Measurements from ENCODE around the gene CITED2. TPM values are rescaled to one million over a fixed set of nuclear protein-coding genes. Genes with fewer than 3 reads are reported as not detected.
A peak's percentile ranks its signal among the peaks of the same experiment; 100 is the strongest.

CITED2 gene
- total RNA-seq, 1 experiment from 2014 or later, result 54.0 TPM

- no peaks in the 10 kb centered on the region for H3F3A ChIP-seq (ENCODE audit: insufficient read depth, low read depth)
- TF ChIP-seq CTCF (conservative IDR thresholded peaks at IDR 0.05), result no peak
- TF ChIP-seq EZH2 (IDR thresholded peaks at IDR 0.05; ENCODE audit: low read depth), result no peak
- H3K9me3 ChIP-seq (ENCODE audit: insufficient read depth, low read depth), result no peaks in the 10 kb centered on the region
- peaks cover 33% of the 10 kb centered on the region for H3K4me1 ChIP-seq (replicated peaks; ENCODE audit: insufficient read depth)
- no peaks in the 10 kb centered on the region for H3K79me2 ChIP-seq (ENCODE audit: low read depth)
- H3K27ac ChIP-seq, result no peak overlapping the region
- POLR2A ChIA-PET (ENCODE audit: unreplicated experiment), result no interaction called here
- CTCF ChIA-PET, result no interaction called here
- intact Hi-C loops (cut with micrococcal nuclease; ENCODE audit: unreplicated experiment), result no loop called here
- no peak overlapping the region for H3K4me2 ChIP-seq
- no TSS peak for BruUV-seq (replicated peaks)
- DNase-seq, result no peak
- no peaks in the 10 kb centered on the region for H3K9me2 ChIP-seq (ENCODE audit: insufficient read depth)
- no peak overlapping the region for H2AFZ ChIP-seq
- no peak overlapping the region for H3K4me3 ChIP-seq
- H4K20me1 ChIP-seq (ENCODE audit: insufficient read depth), result no peaks in the 10 kb centered on the region
- no peaks in the 10 kb centered on the region for H3K27me3 ChIP-seq (ENCODE audit: insufficient read depth, low read depth)
- no peaks in the 10 kb centered on the region for H3K36me3 ChIP-seq (ENCODE audit: low read depth)
These were observed 30.1 kb downstream of the CITED2 start for GRCh38 chr6:139344186-139344963.

- Histone ChIP-seq H3K79me2 (ENCODE audit: low read depth) (no peaks in the 10 kb centered on the region), H2AFZ (peak overlapping the region; percentile 15), H3K9me2 (ENCODE audit: insufficient read depth) (no peaks in the 10 kb centered on the region), H3F3A (ENCODE audit: insufficient read depth, low read depth) (no peaks in the 10 kb centered on the region), H3K36me3 (ENCODE audit: low read depth) (no peaks in the 10 kb centered on the region), H3K9me3 (ENCODE audit: insufficient read depth, low read depth) (no peaks in the 10 kb centered on the region), H3K4me1 (replicated peaks; ENCODE audit: insufficient read depth) (peaks cover 26% of the 10 kb centered on the region), H3K4me2 (peak overlapping the region; percentile 52), H3K27me3 (ENCODE audit: insufficient read depth, low read depth) (no peaks in the 10 kb centered on the region), H3K4me3 (no peak overlapping the region), H4K20me1 (ENCODE audit: insufficient read depth) (no peaks in the 10 kb centered on the region), H3K27ac (no peak overlapping the region)
- TF ChIP-seq CTCF (conservative IDR thresholded peaks at IDR 0.05) (no peak), EZH2 (IDR thresholded peaks at IDR 0.05; ENCODE audit: low read depth) (no peak)
- CTCF ChIA-PET, result no interaction called here
- no TSS peak for BruUV-seq (replicated peaks)
- POLR2A ChIA-PET (ENCODE audit: unreplicated experiment), result no interaction called here
- peak in 1 of 2 experiments; percentile 76 for DNase-seq
- intact Hi-C loops (cut with micrococcal nuclease; ENCODE audit: unreplicated experiment), result no loop called here
These were observed 31.2 kb downstream of the CITED2 start for GRCh38 chr6:139343052-139343750.

- H2AFZ ChIP-seq, result no peak overlapping the region
- BruUV-seq (replicated peaks), result no TSS peak
- DNase-seq, result no peak
- no peaks in the 10 kb centered on the region for H4K20me1 ChIP-seq (ENCODE audit: insufficient read depth)
- no peaks in the 10 kb centered on the region for H3F3A ChIP-seq (ENCODE audit: insufficient read depth, low read depth)
- H3K4me1 ChIP-seq (replicated peaks; ENCODE audit: insufficient read depth), result peaks cover 26% of the 10 kb centered on the region
- intact Hi-C loops (cut with micrococcal nuclease; ENCODE audit: unreplicated experiment), result no loop called here
- no peaks in the 10 kb centered on the region for H3K9me2 ChIP-seq (ENCODE audit: insufficient read depth)
- no peak overlapping the region for H3K27ac ChIP-seq
- ChIA-PET POLR2A (ENCODE audit: unreplicated experiment) (no interaction called here), CTCF (no interaction called here)
- no peaks in the 10 kb centered on the region for H3K9me3 ChIP-seq (ENCODE audit: insufficient read depth, low read depth)
- H3K79me2 ChIP-seq (ENCODE audit: low read depth), result no peaks in the 10 kb centered on the region
- no peak overlapping the region for H3K4me3 ChIP-seq
- no peaks in the 10 kb centered on the region for H3K27me3 ChIP-seq (ENCODE audit: insufficient read depth, low read depth)
- H3K36me3 ChIP-seq (ENCODE audit: low read depth), result no peaks in the 10 kb centered on the region
- H3K4me2 ChIP-seq, result no peak overlapping the region
- TF ChIP-seq CTCF (conservative IDR thresholded peaks at IDR 0.05) (no peak), EZH2 (IDR thresholded peaks at IDR 0.05; ENCODE audit: low read depth) (no peak)
These were observed 33.4 kb downstream of the CITED2 start for GRCh38 chr6:139341060-139341459.

All from PC-9 (cell line).